Sigmoid colon (tissue), 7 donors: Measurements from ENCODE around the gene SVOPL. TPM values are rescaled to one million over a fixed set of nuclear protein-coding genes. Genes with fewer than 3 reads are reported as not detected.
"Not testable (repeated sequence)": the region's sequence is repeated elsewhere in the genome, so short reads cannot be mapped to it uniquely, and the experiment has no call there.

Experiments used
- DNase-seq: peaks from one replicate; pipeline ENCODE4 v3.0.0-alpha.2; 2019
- H3K27ac ChIP-seq, 4 donors: fragments of 200-600 bp; sonication (generic); one replicate each; pipeline ENCODE4 v1.5.1; 2016 to 2019; ENCODE audit warnings: mild to moderate bottlenecking in 1 of 4
- H3K27me3 ChIP-seq, 3 donors: fragments of 200-600 bp; sonication (generic); one replicate each; pipeline ENCODE4 v1.5.1; 2019; ENCODE audit warnings: mild to moderate bottlenecking in 1 of 3
- H3K36me3 ChIP-seq, 4 donors: fragments of 200-600 bp; sonication (generic); one replicate each; pipeline ENCODE4 v1.5.1; 2016 to 2019
- H3K4me1 ChIP-seq, 4 donors: fragments of 200-600 bp; sonication (generic); one replicate each; pipeline ENCODE4 v1.5.1; 2017 to 2019
- H3K4me3 ChIP-seq, 4 donors: fragments of 200-600 bp; sonication (generic); one replicate each; pipeline ENCODE4 v1.5.1; 2017 to 2019; ENCODE audit warnings: mild to moderate bottlenecking in 2 of 4, moderate library complexity in 1 of 4
- H3K9me3 ChIP-seq, 4 donors: fragments of 200-600 bp in 3 of 4; sonication (generic) in 3 of 4; one replicate each; pipeline versions ENCODE4 v1.5.1 to v1.6.1; 2013 to 2019
- CTCF ChIP-seq, 4 experiments: fragments of 450-650 bp in 3 of 4; fragments of 200-600 bp in 1 of 4; IDR thresholded peaks; one replicate each; pipeline ENCODE4 v1.5.1; 2016 to 2019; ENCODE audit warnings: antibody characterized with exemption in 4 of 4, mild to moderate bottlenecking in 3 of 4, moderate library complexity in 2 of 4
- EP300 ChIP-seq, 4 donors: sonication (generic); formaldehyde crosslinking; IDR thresholded peaks; one replicate each; pipeline ENCODE4 v1.6.1; 2017; ENCODE audit warnings: antibody characterized with exemption in 4 of 4
- POLR2A ChIP-seq, 2 donors: fragments of 450-650 bp; IDR thresholded peaks; one replicate each; pipeline ENCODE4 v1.6.1; 2016; ENCODE audit warnings: antibody characterized with exemption in 2 of 2, mild to moderate bottlenecking in 2 of 2, moderate library complexity in 2 of 2
- POLR2AphosphoS5 ChIP-seq, 4 donors: sonication (generic); formaldehyde crosslinking; IDR thresholded peaks; one replicate each; pipeline ENCODE4 v1.6.1; 2017; ENCODE audit warnings: antibody characterized with exemption in 4 of 4
- WGBS, 2 donors: extraction: QIAGEN DNeasy Blood & Tissue Kit; methylation state at CpG; one replicate each; pipeline ENCODE4 v1.1.7; 2013; 5-methylcytosine and 5-hydroxymethylcytosine counted together
- intact Hi-C: fragments of 100-400 bp; cut with DNase I; formaldehyde crosslinking; loops from one replicate; pipeline ENCODE4 v1.15.1; 2023
- polyA plus RNA-seq, 3 donors: library from polyadenylated mRNA; stranded (reverse); fragments of 200-250 nt; gene quantifications; one replicate each; pipeline ENCODE4 v1.2.3, GENCODE V29; 2013
- total RNA-seq, 4 donors: library from RNA; depleted of rRNA; stranded (reverse); fragments of >200 nt; gene quantifications; one replicate each; pipeline ENCODE4 v1.1.0, GENCODE V29; 2016
- donor health status: healthy with polysubstance abuse.
- donor health status: Bipolar disorder and iron deficiency.
- donor health status: healthy.

The SVOPL gene
- total and polyA plus RNA-seq, 7 donors: 1.8 to 2.3 TPM; not detected in 5

- H3K27me3 ChIP-seq: no peaks in the 10 kb centered on the region
- no peak overlapping the region for H3K27ac ChIP-seq
- no peaks in the 10 kb centered on the region for H3K36me3 ChIP-seq
- intact Hi-C loops: no loop called here
- TF ChIP-seq EP300 (IDR thresholded peaks at IDR 0.05) (no peak), POLR2AphosphoS5 (IDR thresholded peaks at IDR 0.05) (no peak), CTCF (IDR thresholded peaks at IDR 0.05) (no peak), POLR2A (IDR thresholded peaks at IDR 0.05) (no peak)
- H3K4me3 ChIP-seq: no peak overlapping the region
- no peaks in the 10 kb centered on the region for H3K4me1 ChIP-seq
- 96 to 97% methylated on average over 4 of the region's 4 CpGs for WGBS, 2 donors
- H3K9me3 ChIP-seq: no peaks in the 10 kb centered on the region
- no peak for DNase-seq
Observed at GRCh38 chr7:138695106-138695505, 6.1 kb downstream of the SVOPL start.

DNA sequence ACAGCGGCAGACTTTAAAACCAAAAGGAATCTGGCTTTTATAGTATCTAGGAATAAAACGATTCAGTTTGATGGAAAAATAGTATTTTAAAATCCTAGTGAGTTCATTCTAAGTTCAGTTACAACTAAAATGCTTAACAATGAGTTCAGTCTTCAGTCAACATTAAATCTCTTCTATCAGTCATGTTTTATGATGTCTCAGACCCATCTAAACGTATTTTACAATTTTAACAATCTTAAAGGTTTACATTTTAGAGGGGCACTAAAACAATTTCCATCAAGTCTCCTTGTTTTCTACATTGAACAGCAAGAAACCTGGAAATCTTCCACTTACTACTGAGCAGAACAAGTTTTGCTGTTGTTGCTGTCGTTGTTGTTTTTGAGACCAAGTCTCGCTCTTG, 10.0 kb downstream of the SVOPL start:
- Histone ChIP-seq H3K4me3 (no peak overlapping the region), H3K27ac (no peak overlapping the region), H3K4me1 (no peaks in the 10 kb centered on the region), H3K36me3 (no peaks in the 10 kb centered on the region), H3K27me3 (no peaks in the 10 kb centered on the region), H3K9me3 (no peaks in the 10 kb centered on the region)
- intact Hi-C loops: no loop called here
- TF ChIP-seq CTCF (IDR thresholded peaks at IDR 0.05) (no peak), POLR2AphosphoS5 (IDR thresholded peaks at IDR 0.05) (no peak), POLR2A (IDR thresholded peaks at IDR 0.05) (no peak), EP300 (IDR thresholded peaks at IDR 0.05) (no peak)
- no peak for DNase-seq
- 13 to 63% methylated on average over 5 of the region's 5 CpGs for WGBS, 2 donors

GRCh38 chr7:138690495-138690894, 10.7 kb downstream of the SVOPL start:
- no peak overlapping the region for H3K4me3 ChIP-seq
- H3K36me3 ChIP-seq: no peaks in the 10 kb centered on the region
- no peak overlapping the region for H3K27ac ChIP-seq
- WGBS, 2 donors: 88 to 94% methylated on average over 2 of the region's 2 CpGs
- no peaks in the 10 kb centered on the region for H3K9me3 ChIP-seq
- intact Hi-C loops: no loop called here
- no peak for DNase-seq
- no peaks in the 10 kb centered on the region for H3K27me3 ChIP-seq
- H3K4me1 ChIP-seq: no peaks in the 10 kb centered on the region
- no peak for TF ChIP-seq POLR2AphosphoS5 (IDR thresholded peaks at IDR 0.05)
- no peak for TF ChIP-seq POLR2A (IDR thresholded peaks at IDR 0.05)
- TF ChIP-seq CTCF (IDR thresholded peaks at IDR 0.05): no peak
- TF ChIP-seq EP300 (IDR thresholded peaks at IDR 0.05): no peak

DNA sequence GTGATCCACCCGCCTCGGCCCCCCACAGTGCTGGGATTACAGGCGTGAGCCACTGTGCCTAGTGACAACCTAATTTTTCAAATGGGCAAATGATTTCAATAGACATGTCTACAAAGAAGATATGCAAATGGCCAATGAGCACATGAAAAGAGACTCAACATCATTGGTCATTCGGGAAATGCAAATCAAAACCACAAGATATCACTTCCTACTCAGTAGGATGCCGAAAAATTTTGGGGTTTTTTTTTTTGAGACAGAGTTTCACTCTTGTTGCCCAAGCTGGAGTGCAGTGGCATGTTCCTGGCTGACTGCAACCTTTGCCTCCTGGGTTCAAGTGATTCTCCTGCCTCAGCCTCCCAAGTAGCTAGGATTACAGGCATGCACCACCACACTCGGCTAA, 13.1 kb downstream of the SVOPL start:
- H3K27me3 ChIP-seq, intact Hi-C loops, DNase-seq, H3K27ac ChIP-seq, H3K4me3 ChIP-seq, H3K36me3 ChIP-seq, H3K4me1 ChIP-seq, H3K9me3 ChIP-seq: not testable (repeated sequence)
- 91 to 97% methylated on average over 6 of the region's 6 CpGs for WGBS, 2 donors

- Histone ChIP-seq H3K27ac (no peak overlapping the region), H3K27me3 (no peaks in the 10 kb centered on the region), H3K4me3 (no peak overlapping the region), H3K4me1 (no peaks in the 10 kb centered on the region), H3K36me3 (no peaks in the 10 kb centered on the region), H3K9me3 (no peaks in the 10 kb centered on the region)
- DNase-seq: no peak
- intact Hi-C loops: no loop called here
- 90% methylated on average over 3 of the region's 3 CpGs for WGBS, 2 donors
- TF ChIP-seq EP300 (IDR thresholded peaks at IDR 0.05) (no peak), POLR2A (IDR thresholded peaks at IDR 0.05) (no peak), POLR2AphosphoS5 (IDR thresholded peaks at IDR 0.05) (no peak), CTCF (IDR thresholded peaks at IDR 0.05) (no peak)
Observed at GRCh38 chr7:138684340-138684739, 16.8 kb downstream of the SVOPL start.
